Measurements from ENCODE around the gene EXOC3L1. TPM values are rescaled to one million over a fixed set of nuclear protein-coding genes. Genes with fewer than 3 reads are reported as not detected.

EXOC3L1 gene
- total RNA-seq, 1 donor from 2014 or later: 1.1 TPM

GRCh38 chr16:67183627-67184452 lies 6.1 kb downstream of the EXOC3L1 start, which contains the start of gene MATCAP1:
MATCAP1 (minus strand) TSS chr16:67183963; CDS start chr16:67180610, 3,353 bp downstream.
- peak; percentile 95 for DNase-seq (ENCODE audit: low read depth, low spot score)

GRCh38 chr16:67183284-67183626 lies 6.7 kb downstream of the EXOC3L1 start:
- DNase-seq (ENCODE audit: low read depth, low spot score): no peak

GRCh38 chr16:67182288-67182687 lies 7.6 kb downstream of the EXOC3L1 start:
- DNase-seq (ENCODE audit: low read depth, low spot score): no peak

- peak; percentile 35 for DNase-seq (ENCODE audit: low read depth, low spot score)
These were observed 8.6 kb downstream of the EXOC3L1 start for GRCh38 chr16:67181346-67181745.

GRCh38 chr16:67180166-67180565 lies 9.8 kb downstream of the EXOC3L1 start:
- DNase-seq (ENCODE audit: low read depth, low spot score): no peak

- DNase-seq (ENCODE audit: low read depth, low spot score): no peak
These were observed 10.4 kb downstream of the EXOC3L1 start for GRCh38 chr16:67179421-67180080.

GRCh38 chr16:67177743-67178699 lies 11.9 kb downstream of the EXOC3L1 start:
- DNase-seq (ENCODE audit: low read depth, low spot score): no peak

GRCh38 chr16:67176662-67177061 lies 13.3 kb downstream of the EXOC3L1 start:
- no peak for DNase-seq (ENCODE audit: low read depth, low spot score)

GRCh38 chr16:67174706-67175231 lies 15.2 kb downstream of the EXOC3L1 start:
- no peak for DNase-seq (ENCODE audit: low read depth, low spot score)

GRCh38 chr16:67173808-67174705 lies 15.9 kb downstream of the EXOC3L1 start:
- peak; percentile 72 for DNase-seq (ENCODE audit: low read depth, low spot score)

- no peak for DNase-seq (ENCODE audit: low read depth, low spot score)
These were observed 16.6 kb downstream of the EXOC3L1 start for GRCh38 chr16:67173323-67173722.

GRCh38 chr16:67170949-67171649 lies 18.8 kb downstream of the EXOC3L1 start:
- DNase-seq (ENCODE audit: low read depth, low spot score): no peak

GRCh38 chr16:67170168-67170948 lies 19.6 kb downstream of the EXOC3L1 start, which contains the start of gene NOL3:
NOL3 (plus strand) TSS chr16:67170538.
- DNase-seq (ENCODE audit: low read depth, low spot score): peak; percentile 48

GRCh38 chr16:67169642-67170167 lies 20.2 kb downstream of the EXOC3L1 start:
- DNase-seq (ENCODE audit: low read depth, low spot score): no peak

GRCh38 chr16:67169011-67169451 lies 20.9 kb downstream of the EXOC3L1 start:
- DNase-seq (ENCODE audit: low read depth, low spot score): no peak

- no peak for DNase-seq (ENCODE audit: low read depth, low spot score)
These were observed 22.3 kb downstream of the EXOC3L1 start for GRCh38 chr16:67167588-67167987.

GRCh38 chr16:67166598-67167168 lies 23.3 kb downstream of the EXOC3L1 start:
- no peak for DNase-seq (ENCODE audit: low read depth, low spot score)

GRCh38 chr16:67166110-67166547 lies 23.8 kb downstream of the EXOC3L1 start:
- DNase-seq (ENCODE audit: low read depth, low spot score): no peak
